ENCODE data around the gene FAM20B.

DNA sequence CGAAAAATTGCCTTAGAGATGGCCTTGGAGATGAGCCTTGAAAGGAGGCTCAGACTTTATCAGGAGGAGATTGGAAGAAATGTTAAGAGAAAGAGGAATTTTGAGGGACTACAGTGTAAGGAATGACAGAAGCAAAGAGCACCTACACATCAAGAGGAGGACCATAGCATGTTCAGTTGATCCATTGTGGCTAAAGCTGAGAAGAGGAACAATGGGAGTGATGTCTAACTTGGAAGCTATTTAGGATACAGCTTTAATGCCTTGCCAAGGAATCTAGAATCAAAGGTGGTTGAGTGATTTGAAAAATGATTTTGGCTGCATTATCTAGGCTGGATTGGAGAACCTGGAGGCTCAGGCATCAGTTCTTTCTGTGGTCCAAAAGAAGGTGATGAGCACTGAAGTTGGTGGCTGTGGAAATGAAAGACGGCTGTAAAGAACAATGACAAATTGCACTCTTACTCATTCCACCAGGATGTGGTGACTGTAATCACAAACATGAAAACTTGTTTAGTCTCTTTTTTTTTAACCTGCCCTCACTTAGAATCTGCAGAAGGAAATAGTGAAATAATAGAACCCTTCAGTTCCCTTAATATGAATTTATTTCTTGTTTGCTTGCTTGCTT, 11.3 kb downstream of the FAM20B start:
- TF ChIP-seq SUZ12 (IDR thresholded peaks at IDR 0.05; ENCODE audit: extremely low read depth, insufficient read depth, insufficient read length) (no peak), ZNF274 (IDR thresholded peaks at IDR 0.05; ENCODE audit: low read depth, low read length) (no peak), YY1 (IDR thresholded peaks at IDR 0.05; ENCODE audit: insufficient read depth, insufficient read length) (no peak)

Data from NT2/D1 (cell line).